ENCODE measurements around the gene HRH2.

DNA sequence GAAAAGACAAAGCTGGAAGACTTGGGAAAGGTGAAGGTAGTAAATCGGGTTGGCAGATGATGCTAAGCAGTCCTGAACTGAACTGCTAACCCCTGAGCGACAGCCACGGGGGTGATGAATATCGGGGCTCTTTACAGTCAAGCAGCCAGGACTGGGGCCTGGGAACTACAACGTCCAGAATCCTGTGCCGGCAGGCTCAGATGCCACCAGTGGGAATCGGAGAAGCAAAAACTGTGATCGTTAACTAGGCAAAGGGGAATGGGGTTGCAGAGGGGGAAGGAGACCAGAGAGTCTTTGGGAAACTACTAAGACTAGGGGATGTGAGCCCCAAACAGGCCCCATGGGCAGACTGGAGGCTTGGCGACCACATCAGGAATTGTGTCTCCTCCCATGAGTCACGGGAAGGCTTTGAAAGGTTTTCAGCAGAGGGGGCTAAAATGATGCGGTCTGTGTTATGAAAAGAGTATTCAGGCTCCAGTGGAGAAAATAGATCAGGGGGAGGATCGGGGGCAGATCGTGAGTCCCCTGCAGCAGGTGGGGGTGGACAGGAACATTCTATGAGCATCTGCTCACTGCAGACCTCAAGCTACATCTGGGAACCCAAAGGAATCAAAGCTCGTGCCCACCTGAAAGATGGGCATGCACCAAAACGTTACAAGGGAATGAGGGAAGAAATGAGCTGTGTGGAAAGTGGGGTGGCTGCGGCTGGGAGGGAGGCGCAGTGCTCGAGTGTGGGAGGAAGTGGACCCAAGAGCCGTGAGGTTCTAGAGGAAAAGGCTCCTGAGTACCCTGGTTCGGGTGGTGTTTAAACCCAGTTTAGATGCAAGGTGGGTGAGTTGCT is 53.8 kb downstream of the HRH2 start:
- TF ChIP-seq, protein P1, sequence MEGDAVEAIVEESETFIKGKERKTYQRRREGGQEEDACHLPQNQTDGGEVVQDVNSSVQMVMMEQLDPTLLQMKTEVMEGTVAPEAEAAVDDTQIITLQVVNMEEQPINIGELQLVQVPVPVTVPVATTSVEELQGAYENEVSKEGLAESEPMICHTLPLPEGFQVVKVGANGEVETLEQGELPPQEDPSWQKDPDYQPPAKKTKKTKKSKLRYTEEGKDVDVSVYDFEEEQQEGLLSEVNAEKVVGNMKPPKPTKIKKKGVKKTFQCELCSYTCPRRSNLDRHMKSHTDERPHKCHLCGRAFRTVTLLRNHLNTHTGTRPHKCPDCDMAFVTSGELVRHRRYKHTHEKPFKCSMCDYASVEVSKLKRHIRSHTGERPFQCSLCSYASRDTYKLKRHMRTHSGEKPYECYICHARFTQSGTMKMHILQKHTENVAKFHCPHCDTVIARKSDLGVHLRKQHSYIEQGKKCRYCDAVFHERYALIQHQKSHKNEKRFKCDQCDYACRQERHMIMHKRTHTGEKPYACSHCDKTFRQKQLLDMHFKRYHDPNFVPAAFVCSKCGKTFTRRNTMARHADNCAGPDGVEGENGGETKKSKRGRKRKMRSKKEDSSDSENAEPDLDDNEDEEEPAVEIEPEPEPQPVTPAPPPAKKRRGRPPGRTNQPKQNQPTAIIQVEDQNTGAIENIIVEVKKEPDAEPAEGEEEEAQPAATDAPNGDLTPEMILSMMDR (IDR thresholded peaks at IDR 0.05) = no peak
- TF ChIP-seq POLR2A (IDR thresholded peaks at IDR 0.05) = no peak
